Panc1 (cell line): ENCODE data around the gene MCMBP. TPM values are rescaled to one million over a fixed set of nuclear protein-coding genes. Genes with fewer than 3 reads are reported as not detected.

Experiments used
- ATAC-seq: fragments of 200-7000 bp; cut with Tn5 transposase; 2 replicates; pipeline ENCODE4 v1.9.1; 2020; ENCODE audit warnings: mild to moderate bottlenecking, moderate library complexity
- BruUV-seq: library from RNA; stranded (reverse); fragments of 400-500 nt; replicated peaks from 2 replicates; lab custom pipeline; 2021; lab: Mats Ljungman, UMichigan
- CTCF ChIA-PET: fragments of 300-600 bp; sonication (Branson Sonifier 250); formaldehyde crosslinking; loops from one replicate; lab custom pipeline; 2022; ENCODE audit warnings: antibody characterized with exemption; lab: Charles Lee
- POLR2A ChIA-PET: fragments of 300-600 bp; sonication (Branson Sonifier 250); formaldehyde crosslinking; loops from one replicate; lab custom pipeline; 2022; ENCODE audit warnings: antibody characterized with exemption; lab: Charles Lee
- DNase-seq: peaks from one replicate; pipeline ENCODE4 v3.0.0-alpha.2; 2010; ENCODE audit warnings: low read depth, low spot score
- H3K27ac ChIP-seq: 2 replicates; pipeline ENCODE4 v1.5.1; 2011; ENCODE audit warnings: mild to moderate bottlenecking, low read length, inconsistent platforms
- H3K27me3 ChIP-seq: fragments of 200-500 bp; sonication (Bioruptor generic); 2 replicates; pipeline ENCODE4 v1.6.0; 2014; ENCODE audit warnings: low read length, inconsistent platforms; ENCODE audit not compliant: control insufficient read depth, insufficient read depth
- H3K36me3 ChIP-seq: fragments of 200-500 bp; sonication (Bioruptor generic); 2 replicates; pipeline ENCODE4 v1.5.1; 2014; ENCODE audit warnings: inconsistent platforms, mild to moderate bottlenecking, low read length, moderate library complexity; ENCODE audit not compliant: control insufficient read depth, insufficient read depth
- H3K4me1 ChIP-seq: 2 replicates; pipeline ENCODE4 v1.5.1; 2011; ENCODE audit warnings: inconsistent platforms, mild to moderate bottlenecking, low read length, moderate library complexity; ENCODE audit not compliant: control insufficient read depth, insufficient read depth
- H3K4me3 ChIP-seq, 2 experiments: 2 replicates each; pipeline ENCODE4 v1.5.1; 2011 to 2012; ENCODE audit warnings: low read depth in 2 of 2, low read length in 2 of 2, mild to moderate bottlenecking in 2 of 2, inconsistent platforms in 1 of 2, moderate library complexity in 1 of 2
- H3K9me3 ChIP-seq: fragments of 200-500 bp; sonication (Bioruptor generic); 2 replicates; pipeline ENCODE4 v1.5.1; 2014; ENCODE audit warnings: low read depth, mild to moderate bottlenecking, inconsistent platforms, low read length, moderate library complexity; ENCODE audit not compliant: control insufficient read depth, insufficient read depth
- POLR2AphosphoS5 ChIP-seq: IDR thresholded peaks from 2 replicates; pipeline ENCODE4 v1.6.1; 2012; ENCODE audit warnings: mild to moderate bottlenecking, low read depth, low read length, moderate library complexity
- SIN3A ChIP-seq: IDR thresholded peaks from 2 replicates; pipeline ENCODE4 v1.6.1; 2012; ENCODE audit warnings: low read depth, mild to moderate bottlenecking, low read length, moderate library complexity, borderline replicate concordance; ENCODE audit not compliant: insufficient read depth
- TCF7L2 ChIP-seq: IDR thresholded peaks from 2 replicates; pipeline ENCODE4 v1.6.1; 2011; ENCODE audit warnings: mild to moderate bottlenecking, low read depth, low read length, inconsistent platforms
- in situ Hi-C: cut with HindIII; loops from 2 replicates; pipeline ENCODE4 v1.10.0; 2016; ENCODE audit warnings: low sequenced_read_pairs, low pct_unique_long_range_greater_than_20kb
- intact Hi-C: fragments of 100-400 bp; cut with micrococcal nuclease; formaldehyde crosslinking; loops from one replicate; pipeline ENCODE4 v1.10.0; 2022; ENCODE audit not compliant: unreplicated experiment
- total RNA-seq: library from RNA; stranded (reverse); gene quantifications from one replicate; pipeline ENCODE4 v1.2.1, GENCODE V29; 2021; ENCODE audit not compliant: unreplicated experiment
- TF ChIP-seq, protein P1 (sequence below): fragments of 450-650 bp; IDR thresholded peaks from 2 replicates; pipeline ENCODE4 v1.5.1; 2017; ENCODE audit warnings: mild to moderate bottlenecking
- TF ChIP-seq, protein P2 (sequence below), 2 experiments: IDR thresholded peaks; 2 replicates each; pipeline ENCODE4 v1.6.1; 2011 to 2012; ENCODE audit warnings: low read depth in 2 of 2, control low read depth in 1 of 2, low read length in 1 of 2, mild to moderate bottlenecking in 1 of 2, moderate library complexity in 1 of 2; ENCODE audit not compliant: insufficient read depth in 1 of 2

Gene MCMBP
- total RNA-seq, 1 experiment from 2014 or later = 94.5 TPM

DNA sequence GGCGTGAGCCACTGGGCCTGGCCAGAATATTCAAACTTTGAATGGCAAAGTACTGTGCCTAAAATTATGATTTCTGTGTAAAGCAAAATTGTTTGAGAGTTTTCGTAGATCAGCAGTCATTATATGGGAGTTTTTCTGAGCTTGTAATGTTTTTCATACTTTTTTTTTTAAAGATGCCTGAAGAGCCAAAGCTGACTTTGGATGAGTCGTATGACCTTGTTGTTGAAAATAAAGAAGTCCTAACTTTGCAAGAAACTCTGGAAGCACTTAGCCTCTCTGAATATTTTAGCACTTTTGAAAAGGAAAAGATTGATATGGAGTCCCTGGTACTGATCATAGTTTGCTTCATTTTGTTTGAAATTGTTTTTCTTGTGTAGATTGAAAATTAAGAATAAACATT lies 46.6 kb upstream of the MCMBP start:
- Histone ChIP-seq H3K4me1 (no peaks in the 10 kb centered on the region), H3K27me3 (no peaks in the 10 kb centered on the region), H3K36me3 (peaks cover 58% of the 10 kb centered on the region), H3K4me3 (no peak overlapping the region), H3K27ac (no peak overlapping the region), H3K9me3 (no peaks in the 10 kb centered on the region)
- no peak for ATAC-seq
- POLR2A ChIA-PET = no interaction called here
- in situ Hi-C loops = no loop called here
- intact Hi-C loops = no loop called here
- TF ChIP-seq, protein P1, sequence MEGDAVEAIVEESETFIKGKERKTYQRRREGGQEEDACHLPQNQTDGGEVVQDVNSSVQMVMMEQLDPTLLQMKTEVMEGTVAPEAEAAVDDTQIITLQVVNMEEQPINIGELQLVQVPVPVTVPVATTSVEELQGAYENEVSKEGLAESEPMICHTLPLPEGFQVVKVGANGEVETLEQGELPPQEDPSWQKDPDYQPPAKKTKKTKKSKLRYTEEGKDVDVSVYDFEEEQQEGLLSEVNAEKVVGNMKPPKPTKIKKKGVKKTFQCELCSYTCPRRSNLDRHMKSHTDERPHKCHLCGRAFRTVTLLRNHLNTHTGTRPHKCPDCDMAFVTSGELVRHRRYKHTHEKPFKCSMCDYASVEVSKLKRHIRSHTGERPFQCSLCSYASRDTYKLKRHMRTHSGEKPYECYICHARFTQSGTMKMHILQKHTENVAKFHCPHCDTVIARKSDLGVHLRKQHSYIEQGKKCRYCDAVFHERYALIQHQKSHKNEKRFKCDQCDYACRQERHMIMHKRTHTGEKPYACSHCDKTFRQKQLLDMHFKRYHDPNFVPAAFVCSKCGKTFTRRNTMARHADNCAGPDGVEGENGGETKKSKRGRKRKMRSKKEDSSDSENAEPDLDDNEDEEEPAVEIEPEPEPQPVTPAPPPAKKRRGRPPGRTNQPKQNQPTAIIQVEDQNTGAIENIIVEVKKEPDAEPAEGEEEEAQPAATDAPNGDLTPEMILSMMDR = no peak
- TF ChIP-seq POLR2AphosphoS5 = no peak
- TF ChIP-seq, protein P2, sequence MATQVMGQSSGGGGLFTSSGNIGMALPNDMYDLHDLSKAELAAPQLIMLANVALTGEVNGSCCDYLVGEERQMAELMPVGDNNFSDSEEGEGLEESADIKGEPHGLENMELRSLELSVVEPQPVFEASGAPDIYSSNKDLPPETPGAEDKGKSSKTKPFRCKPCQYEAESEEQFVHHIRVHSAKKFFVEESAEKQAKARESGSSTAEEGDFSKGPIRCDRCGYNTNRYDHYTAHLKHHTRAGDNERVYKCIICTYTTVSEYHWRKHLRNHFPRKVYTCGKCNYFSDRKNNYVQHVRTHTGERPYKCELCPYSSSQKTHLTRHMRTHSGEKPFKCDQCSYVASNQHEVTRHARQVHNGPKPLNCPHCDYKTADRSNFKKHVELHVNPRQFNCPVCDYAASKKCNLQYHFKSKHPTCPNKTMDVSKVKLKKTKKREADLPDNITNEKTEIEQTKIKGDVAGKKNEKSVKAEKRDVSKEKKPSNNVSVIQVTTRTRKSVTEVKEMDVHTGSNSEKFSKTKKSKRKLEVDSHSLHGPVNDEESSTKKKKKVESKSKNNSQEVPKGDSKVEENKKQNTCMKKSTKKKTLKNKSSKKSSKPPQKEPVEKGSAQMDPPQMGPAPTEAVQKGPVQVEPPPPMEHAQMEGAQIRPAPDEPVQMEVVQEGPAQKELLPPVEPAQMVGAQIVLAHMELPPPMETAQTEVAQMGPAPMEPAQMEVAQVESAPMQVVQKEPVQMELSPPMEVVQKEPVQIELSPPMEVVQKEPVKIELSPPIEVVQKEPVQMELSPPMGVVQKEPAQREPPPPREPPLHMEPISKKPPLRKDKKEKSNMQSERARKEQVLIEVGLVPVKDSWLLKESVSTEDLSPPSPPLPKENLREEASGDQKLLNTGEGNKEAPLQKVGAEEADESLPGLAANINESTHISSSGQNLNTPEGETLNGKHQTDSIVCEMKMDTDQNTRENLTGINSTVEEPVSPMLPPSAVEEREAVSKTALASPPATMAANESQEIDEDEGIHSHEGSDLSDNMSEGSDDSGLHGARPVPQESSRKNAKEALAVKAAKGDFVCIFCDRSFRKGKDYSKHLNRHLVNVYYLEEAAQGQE (IDR thresholded peaks at IDR 0.05; ENCODE audit: insufficient read depth in 1 of 2, low read depth in 2 of 2, low read length in 1 of 2) = no peak
- no peak for TF ChIP-seq SIN3A
- TF ChIP-seq TCF7L2 = no peak
- CTCF ChIA-PET = interaction anchor here (0.9 kb wide), 1 partner anchor 169 kb away, joined by 3 read pairs; no protein-coding TSS in a partner anchor
- no peak for DNase-seq
- BruUV-seq = no TSS peak

DNA sequence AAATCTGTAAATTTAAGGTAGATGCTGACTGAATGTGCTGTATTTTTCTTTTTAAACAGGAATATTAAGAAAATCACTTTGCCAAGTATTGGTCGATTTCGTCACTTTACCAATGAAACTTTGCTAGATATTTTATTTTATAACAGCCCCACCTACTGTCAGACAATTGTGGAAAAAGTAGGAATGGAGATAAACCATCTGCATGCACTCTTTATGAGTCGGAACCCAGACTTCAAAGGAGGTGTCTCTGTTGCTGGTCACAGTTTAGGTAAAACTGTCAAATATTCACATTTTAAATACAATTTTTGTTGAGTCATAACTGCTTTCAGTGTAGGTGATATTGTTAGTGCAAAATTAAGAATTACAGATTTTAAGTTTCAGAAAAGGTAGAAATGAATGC lies 45.1 kb upstream of the MCMBP start:
- BruUV-seq = no TSS peak
- Histone ChIP-seq H3K9me3 (no peaks in the 10 kb centered on the region), H3K4me3 (no peak overlapping the region), H3K36me3 (peaks cover 55% of the 10 kb centered on the region), H3K27ac (no peak overlapping the region), H3K27me3 (no peaks in the 10 kb centered on the region), H3K4me1 (no peaks in the 10 kb centered on the region)
- ChIA-PET CTCF (no interaction called here), POLR2A (no interaction called here)
- no peak for TF ChIP-seq SIN3A
- TF ChIP-seq, protein P1 = peak; percentile 11; the same call in 1 of the 2 replicates
- DNase-seq (no peak), ATAC-seq (no peak)
- intact Hi-C loops (no loop called here), in situ Hi-C loops (no loop called here)
